HCEC 1CT (cell line): ENCODE measurements around the gene C10orf120.

ENCODE experiments used
- DNase-seq: peaks from one replicate; pipeline ENCODE4 v3.0.0-alpha.2; 2017

C10orf120 gene

DNA sequence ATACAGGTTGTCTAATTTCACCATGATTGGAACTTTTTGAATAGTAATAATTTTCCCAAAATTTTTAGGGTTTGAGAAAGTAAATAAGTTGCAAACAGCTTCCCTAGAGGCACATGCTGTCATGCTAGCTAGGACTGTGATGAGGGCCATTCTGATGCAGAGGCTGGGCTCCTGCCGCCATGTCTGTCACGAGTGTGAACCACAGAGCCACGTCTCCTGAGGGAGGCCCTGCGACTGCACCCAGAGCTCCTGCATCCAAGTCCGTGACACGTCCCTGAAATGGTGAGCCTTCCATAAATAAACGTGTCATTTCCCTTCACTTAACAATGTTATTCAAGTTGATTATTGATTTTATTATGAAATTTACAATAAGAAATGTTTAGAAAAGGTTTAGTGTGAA is 40.0 kb downstream of the C10orf120 start:
- no peak for DNase-seq

- no peak for DNase-seq
These were observed 40.5 kb downstream of the C10orf120 start for GRCh38 chr10:122659126-122659525.

- no peak for DNase-seq
These were observed 41.1 kb downstream of the C10orf120 start for GRCh38 chr10:122658356-122659049.

- DNase-seq: no peak
These were observed 41.9 kb downstream of the C10orf120 start for GRCh38 chr10:122657729-122658128.

- DNase-seq: no peak
These were observed 42.4 kb downstream of the C10orf120 start for GRCh38 chr10:122657255-122657654.

DNA sequence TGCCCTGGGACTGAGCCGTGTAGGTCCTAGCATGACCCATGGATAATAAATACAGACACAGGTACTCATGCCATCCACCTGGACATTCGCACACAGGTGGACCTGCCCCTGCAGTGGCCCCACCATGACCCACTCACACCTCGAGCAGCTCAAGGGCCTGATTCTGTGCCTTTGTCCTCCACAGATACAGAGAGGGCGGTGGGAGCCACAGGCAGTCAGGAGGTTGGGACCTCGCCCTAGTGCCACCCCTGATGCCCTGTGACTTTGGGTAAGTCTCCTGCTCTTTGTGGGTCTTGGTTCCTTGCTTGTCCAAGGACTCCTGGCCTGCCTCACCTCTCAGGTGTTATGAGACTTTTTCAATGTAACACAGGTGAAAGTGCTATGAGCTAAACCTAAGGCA is 42.9 kb downstream of the C10orf120 start:
- no peak for DNase-seq

DNA sequence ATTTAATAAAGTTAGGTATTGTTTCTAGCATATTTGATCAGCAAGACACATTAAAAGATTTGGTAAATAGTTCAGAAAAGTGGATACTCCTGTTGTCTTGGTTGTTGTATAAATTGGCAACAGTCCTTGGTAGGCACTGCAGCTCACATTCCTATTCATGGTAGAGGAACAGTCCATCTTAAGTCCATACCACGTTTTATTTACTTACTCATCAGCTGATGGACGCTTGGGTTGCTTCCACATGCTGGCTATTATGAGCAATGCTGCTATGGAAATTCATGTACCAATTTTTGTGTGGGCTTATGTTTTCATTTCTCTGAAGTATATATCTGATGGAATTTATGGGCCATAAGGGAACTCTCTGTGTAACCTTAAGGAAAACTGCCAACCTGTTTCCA is 43.3 kb downstream of the C10orf120 start:
- DNase-seq: no peak

GRCh38 chr10:122655524-122656307 is 43.9 kb downstream of the C10orf120 start:
- no peak for DNase-seq

- no peak for DNase-seq
These were observed 49.3 kb downstream of the C10orf120 start for GRCh38 chr10:122650331-122650730.

- DNase-seq: no peak
These were observed 49.7 kb downstream of the C10orf120 start for GRCh38 chr10:122649903-122650302.

DNA sequence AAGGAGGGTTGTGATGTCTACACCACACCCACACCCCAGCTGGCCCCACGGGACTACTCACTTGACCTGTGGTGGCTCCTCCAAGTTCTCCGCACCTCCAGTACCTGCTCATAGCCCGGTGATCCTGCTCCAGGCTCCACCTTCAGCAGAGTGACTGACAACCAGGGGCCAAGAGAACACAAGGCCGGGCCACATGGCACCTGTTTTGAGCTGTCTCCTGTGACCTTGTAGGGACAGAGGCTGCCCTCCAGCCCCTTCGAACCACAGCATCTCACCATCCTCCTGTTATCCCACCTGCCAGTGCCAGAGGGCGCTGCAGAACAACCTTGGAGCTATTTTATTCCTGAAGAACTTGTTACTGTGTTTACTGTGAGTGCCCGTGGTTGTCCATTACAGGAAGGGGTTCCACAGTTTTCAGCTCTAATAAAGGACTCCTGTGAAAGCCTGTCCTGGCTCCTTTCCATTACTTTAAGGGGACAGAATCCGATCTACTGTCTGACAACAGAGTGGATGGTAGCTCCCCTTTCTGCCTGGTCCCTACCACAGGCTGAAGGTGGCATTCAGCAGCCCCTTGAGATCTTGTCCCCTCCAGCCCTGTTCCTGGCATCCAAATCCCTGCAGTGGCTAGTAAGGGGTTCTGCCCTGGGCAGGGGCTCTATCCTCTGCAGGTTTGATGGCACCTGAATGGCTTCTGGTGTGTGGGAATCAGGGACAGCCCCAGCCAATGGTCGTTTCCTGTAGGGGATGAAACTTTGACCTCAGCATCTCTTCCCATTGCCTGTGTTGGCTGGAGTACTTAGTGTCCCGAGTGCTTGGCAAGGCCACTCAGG is 50.8 kb downstream of the C10orf120 start:
- DNase-seq: peak; percentile 21
